Cardiac fibroblast (primary cell): ENCODE measurements around the gene STC2.

Experiments used
- DNase-seq, 2 donors: peaks; one replicate each; pipeline versions ENCODE4 v3.0.0 to v3.0.0-alpha.2; 2010; ENCODE audit warnings: low read depth in 2 of 2
- H3K4me3 ChIP-seq, 2 donors: replicated peaks in 1 of 2; 1 replicate in 1 of 2; 2 replicates in 1 of 2; pipeline ENCODE4 v1.5.1; 2011; ENCODE audit warnings: low read depth in 2 of 2, low read length in 2 of 2, mild to moderate bottlenecking in 2 of 2, moderate library complexity in 1 of 2
- CTCF ChIP-seq: IDR thresholded peaks from one replicate; pipeline ENCODE4 v1.5.1; 2011; ENCODE audit warnings: low read depth, mild to moderate bottlenecking, low read length, inconsistent platforms

STC2 gene

GRCh38 chr5:173312821-173313220 is 15.4 kb downstream of the STC2 start:
- DNase-seq = no peak
- no peak for TF ChIP-seq CTCF

DNA sequence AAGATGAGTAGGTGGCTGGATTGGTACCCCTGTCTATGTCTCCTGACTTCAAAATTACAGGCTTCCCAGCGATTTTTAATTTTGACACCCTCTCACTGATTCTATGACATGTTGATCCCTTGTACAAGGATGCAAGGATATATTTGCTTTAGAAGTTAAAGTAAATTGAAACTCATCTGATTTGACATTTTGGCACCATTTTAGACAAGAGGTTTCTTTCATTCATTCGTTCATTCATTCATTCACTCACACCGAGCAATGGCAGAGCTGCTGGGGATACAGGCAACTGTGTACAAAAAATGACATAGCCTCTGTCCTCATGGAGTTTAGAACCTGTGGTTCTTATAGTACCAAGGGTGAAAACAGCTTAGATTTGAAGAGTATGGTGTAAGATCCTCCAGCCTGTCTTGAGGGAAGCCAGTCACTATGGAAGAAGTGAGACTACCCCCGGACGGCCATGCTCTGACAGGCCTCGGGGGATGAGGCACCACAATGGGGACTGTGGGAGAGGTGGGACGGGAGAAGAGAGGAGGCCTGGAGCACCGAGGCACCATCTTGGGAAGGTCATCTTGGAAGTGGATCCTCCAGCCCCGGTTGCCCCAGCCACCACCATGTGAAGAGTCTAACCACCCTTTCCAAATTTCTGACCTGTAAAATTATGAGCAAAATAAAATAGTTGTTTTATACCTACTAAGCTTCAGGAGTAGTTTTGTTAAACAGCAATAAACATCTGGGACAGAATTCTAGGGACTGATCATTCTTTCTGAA is 16.2 kb downstream of the STC2 start:
- no peak overlapping the region for H3K4me3 ChIP-seq
- TF ChIP-seq CTCF = no peak
- DNase-seq = no peak

More at GRCh38 chr5:173312821-173313220, 15.4 kb downstream of the STC2 start:
- no peak overlapping the region for H3K4me3 ChIP-seq

DNA sequence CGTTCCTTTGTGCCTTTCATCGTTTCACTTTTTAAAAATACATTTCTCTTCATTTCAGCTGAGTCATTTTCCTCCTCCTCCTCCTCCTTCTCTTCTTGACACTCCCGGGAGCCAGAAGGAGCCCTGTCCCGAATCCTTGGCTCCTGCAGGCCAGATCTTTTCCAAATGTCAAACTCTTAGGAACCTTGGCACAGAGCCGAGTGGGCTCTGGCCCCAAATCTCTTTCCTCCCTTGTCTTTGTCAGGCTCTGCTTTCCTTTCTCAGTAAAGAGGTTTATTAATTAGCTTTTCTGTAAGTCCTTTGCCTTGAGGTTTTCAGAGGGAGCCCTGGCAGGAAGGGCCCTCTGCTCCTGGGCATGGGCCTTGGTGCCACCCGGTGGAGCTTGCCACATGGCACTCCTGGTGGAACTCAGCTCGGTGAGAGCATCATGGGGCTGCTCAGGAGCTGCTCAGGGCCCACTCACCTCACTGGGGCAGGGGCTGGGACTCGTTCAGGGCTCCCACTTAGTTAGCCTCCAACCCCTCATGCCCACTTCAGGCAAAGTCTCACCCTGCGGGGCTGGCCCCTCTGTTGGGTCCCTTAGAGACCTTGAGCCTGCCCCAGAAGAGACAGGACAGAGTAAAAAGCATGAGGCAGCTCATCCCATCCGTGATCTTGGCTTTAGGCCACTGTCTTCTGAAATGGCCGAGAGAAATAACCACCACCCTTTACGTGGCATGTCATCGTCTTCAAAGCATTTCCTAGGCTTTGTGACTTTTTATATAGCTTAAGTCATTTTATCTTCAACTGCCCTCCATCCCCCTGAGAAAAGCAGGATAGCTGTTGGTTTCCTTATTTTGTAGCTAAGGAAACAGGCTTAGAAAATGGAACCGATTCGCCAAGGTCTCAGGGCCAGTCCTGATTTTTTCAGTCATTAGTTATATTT is 17.1 kb downstream of the STC2 start:
- H3K4me3 ChIP-seq = no peak overlapping the region
- TF ChIP-seq CTCF = no peak
- peak in 1 of 2 donors; percentile 87 for DNase-seq

DNA sequence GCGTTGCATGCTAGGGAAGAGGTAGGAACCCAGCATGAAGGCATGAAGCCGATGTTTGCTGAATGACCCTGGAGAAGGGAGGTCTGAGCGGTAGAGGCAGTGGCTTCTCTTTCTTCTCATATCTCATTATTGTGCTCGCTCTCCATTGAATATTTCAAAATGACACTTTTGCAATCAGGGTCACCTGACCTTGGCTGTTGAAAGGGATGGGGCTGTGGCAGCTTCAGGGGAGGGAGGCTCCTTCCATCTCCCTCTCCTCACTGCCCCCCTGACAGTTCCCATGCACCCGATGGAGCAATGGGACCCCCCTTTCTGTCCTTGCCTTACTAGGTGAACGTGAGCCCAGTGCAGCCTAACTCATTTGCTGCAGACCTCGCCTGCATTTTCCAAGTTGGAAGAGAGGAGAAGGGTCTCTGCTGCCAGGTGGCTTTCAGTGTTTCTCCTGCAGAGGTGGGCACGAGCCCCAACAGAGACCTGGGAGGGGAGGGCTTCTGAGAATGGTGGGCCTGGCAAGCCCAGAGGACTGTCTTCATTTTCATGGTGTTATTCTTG is 17.9 kb downstream of the STC2 start:
- TF ChIP-seq CTCF = no peak
- DNase-seq = no peak
- no peak overlapping the region for H3K4me3 ChIP-seq

DNA sequence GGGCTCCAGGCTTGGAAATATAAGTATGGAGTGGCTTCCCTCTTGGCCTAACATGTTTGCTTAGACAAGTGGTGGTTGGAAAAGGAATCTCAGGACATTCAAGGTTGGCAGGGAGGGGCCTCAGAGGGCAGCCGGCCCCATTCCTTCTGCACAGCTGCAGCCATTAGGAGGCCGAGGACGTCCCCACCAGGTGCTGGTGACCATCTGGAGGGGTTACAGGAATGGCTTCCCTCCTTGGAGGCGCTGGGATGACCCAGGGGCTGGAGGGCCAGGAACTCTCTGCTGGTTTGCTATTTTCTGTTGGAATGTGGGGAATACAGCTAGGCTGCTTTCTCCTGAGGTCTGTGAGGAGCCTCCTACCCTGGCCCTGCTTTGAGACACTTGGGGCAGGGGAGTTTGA is 18.5 kb downstream of the STC2 start:
- no peak for DNase-seq
- H3K4me3 ChIP-seq = no peak overlapping the region
- TF ChIP-seq CTCF = no peak

DNA sequence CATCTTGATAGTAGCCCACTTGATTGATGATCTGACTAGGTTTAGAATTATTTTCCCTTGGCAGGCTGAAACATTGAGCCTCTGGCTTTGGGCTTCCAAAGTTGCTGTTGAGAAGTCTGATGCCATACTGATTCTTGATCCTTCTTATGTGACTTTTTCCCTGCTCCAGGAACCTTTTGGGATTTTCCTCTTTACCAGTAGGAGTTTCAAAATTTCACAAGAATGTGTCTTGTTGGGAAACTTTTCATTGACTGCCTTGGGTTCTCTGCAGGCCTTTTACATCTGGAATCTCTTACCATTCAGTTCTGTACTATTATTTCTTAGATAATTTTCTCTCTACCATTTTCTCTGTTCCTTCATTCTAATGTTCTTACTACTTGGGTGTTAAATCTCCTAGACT is 20.0 kb downstream of the STC2 start:
- TF ChIP-seq CTCF = no peak
- no peak for DNase-seq
- no peak overlapping the region for H3K4me3 ChIP-seq
